ENCODE data around the gene FCHSD2. TPM values are rescaled to one million over a fixed set of nuclear protein-coding genes. Genes with fewer than 3 reads are reported as not detected.
A peak's percentile ranks its signal among the peaks of the same experiment; 100 is the strongest.
"Not testable (repeated sequence)": the region's sequence is repeated elsewhere in the genome, so short reads cannot be mapped to it uniquely, and the experiment has no call there.

FCHSD2 gene
- polyA plus RNA-seq, 5 donors: 37.4 to 51.9 (median 48.5) TPM

DNA sequence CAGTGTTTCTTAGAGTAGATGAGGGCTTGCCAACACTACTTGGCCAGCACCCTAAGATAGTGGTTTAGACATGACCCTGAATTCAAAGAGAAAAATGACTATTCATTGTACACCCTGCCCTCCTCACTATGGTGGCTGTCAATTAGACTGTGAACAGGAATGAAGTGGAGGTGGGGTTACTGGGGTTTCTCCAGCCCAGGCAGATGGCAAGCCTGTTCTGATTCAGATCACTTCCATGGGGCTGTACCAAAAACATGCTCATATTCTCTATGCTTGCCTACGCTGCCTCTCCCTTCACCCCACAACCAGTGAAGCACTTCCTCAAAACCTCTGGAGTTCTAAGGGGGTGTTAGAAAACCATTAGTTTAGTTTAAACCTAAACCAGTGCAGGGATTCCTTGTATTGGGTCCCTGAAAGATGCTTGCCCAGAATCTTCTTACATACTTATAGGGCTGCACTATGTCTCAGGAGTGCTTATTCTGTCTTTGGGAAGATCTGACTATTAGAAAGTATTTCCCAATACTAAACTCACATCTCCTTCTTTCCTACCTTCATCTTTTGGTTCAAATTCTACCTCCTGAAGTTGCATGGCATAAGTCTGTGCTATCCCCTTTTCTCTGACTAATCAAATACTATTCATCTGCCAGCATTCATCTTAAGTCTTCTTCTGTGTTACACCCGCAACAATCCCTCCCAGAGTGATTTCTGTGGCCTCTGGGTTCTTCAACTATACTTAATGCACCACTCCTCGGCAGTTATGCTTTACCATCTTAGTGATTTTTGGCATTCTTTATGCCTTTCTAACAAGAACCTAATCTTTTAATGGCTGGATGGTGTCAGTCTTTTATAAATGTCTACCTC, 256.1 kb downstream of the FCHSD2 start:
- DNase-seq: no peak

DNA sequence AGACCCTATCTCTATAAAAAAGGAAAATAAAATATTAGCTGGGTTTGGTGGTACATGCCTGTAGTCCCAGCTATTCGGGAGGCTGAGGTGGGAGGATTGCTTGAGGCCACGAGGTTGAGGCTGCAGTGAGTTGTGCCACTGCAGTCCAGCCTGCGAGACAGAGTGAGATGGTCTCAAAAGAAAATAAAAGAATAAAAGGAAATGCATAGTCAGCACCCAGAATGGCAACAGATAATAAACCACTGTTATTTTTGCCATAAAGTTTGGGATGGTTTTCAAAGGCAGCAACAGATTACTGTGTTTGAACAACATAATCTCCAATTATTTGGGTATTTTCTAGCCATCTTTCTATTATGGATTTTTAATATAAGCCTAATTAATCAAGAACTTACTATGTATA, 266.0 kb downstream of the FCHSD2 start:
- no peak for DNase-seq

DNA sequence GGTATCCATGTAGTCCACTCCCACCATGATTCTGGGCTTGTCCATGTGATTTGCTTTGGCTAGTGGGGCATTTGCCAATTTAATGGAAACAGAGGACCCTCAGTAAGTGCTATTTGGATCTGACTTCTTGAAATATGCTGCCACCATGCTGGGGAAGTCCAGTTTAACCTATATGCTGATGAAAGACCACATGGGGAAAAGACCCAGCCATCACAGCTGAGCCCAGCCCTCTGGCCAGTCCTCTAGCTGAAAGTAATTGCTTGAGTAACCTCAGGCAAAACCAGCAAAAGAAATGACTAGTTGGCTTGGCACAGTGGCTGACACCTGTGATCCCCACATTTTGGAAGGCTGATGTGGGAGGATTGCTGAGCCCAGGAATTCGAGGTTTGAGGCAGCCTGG, 266.4 kb downstream of the FCHSD2 start:
- DNase-seq: no peak

DNA sequence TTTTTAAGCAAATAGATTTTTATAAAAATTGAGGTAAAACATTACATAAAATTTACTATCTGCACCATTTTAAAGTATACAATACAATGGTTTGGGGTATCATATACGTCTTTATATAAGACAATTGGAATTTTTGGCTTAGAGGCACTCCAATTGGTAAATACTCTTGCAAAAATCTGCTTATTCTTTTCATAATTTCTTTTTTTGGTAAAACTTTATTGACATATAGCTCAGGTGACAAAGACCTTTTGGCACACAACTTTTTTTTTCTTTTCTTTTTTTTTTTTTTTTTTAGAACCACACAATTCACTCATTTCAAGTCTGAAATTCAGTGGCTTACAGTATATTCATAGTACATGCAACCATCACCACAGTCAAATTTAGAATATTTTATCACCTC, 270.1 kb downstream of the FCHSD2 start:
- no peak for DNase-seq

DNA sequence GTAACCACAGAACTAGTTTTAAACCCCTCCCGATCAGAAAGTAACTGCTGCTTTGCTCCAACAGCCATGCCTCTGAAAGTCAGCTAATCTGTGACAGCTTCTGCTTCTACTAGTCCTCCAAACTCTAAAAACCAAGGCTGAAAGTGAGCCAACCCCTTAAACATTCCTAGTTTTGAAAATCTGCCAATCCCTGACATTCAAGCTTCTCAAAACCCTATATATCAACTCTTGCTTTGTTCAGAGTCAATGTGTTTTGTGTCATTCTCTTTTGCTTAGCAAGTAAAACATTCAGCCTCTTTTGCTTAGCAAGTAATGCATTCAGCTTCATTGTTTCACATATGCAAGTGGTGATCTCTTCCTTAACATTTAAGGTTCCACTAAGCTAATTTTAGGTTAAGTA, 271.0 kb downstream of the FCHSD2 start:
- peak in 1 of 2 donors; percentile 46 for DNase-seq

DNA sequence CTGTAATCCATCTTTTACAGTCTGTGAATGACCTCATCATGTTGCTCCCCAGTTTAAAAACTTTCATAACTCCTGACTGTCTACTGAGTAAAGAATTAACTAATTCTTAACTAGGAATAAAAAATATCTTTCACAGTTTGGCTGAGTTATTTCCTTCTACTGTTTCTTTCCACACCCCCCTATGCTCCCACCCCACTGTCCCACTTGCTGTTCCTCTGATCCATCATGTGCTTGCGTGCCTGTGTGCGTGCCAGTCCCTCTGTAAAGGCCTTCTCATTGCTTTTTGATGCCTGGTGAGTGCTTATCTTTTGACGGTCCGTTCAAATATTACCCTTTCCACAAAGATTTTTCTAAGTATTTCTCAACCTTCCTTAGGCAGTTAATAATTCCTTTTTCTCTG, 272.3 kb downstream of the FCHSD2 start:
- no peak for DNase-seq

DNA sequence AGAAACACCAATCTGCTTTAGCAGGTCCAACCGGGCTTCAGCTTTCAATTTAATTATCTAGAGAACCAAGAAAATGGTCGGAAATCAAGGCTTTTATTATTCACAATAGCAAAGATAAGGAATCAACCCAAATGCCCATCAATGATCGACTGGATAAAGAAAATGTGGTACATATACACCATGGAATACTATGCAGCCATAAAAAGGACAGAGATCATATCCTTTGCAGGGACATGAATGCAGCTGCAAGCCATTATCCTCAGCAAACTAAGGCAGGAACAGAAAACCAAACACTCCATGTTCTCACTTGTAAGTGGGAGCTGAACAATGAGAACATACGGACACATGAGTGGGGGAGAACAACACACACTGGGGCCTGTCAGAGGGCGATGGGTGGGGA, 274.1 kb downstream of the FCHSD2 start:
- no peak for DNase-seq

DNA sequence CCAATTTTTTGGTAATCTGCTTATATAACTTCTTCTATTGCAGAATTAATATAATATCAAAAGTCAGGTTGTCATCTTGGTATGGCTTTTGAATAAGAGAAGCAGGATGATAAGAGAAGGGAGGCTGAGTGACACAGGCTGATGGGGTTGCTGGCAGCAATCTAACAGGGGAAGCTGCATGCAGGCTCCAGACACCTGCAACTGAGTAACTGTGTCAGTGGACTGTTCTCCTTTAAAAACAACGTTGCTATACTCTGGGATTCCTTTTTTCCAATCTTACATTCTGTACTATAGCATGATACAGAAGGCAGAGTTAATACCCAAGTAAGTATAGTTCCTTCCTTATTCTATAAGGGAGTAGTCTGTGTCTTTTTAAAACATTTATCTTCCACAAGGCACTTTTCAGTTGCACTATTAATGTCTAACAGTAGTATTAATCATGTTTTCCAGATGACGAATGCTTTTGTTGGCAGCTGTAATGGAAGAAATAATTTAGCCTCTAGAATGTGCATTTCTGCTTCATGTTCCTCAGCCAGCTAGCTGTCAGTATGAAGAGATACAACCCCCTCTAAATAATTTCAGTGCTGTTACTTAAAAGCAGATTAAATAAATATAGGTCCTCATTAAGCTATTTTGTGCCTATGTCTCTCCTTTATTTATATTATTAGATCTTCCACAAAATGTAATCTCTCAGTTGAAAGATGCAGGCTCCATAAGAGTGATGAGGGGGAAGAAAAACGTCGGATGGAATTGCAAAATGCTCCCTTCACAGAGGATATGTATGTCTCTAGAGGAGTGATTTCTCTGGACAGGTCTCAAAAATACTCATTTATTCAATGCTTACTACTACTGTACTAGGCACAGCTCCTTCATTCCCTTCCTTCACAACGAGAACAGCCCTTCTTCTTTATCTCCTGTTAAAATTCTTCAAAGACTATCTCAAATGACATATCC, 277.1 kb downstream of the FCHSD2 start:
- no peak for DNase-seq

DNA sequence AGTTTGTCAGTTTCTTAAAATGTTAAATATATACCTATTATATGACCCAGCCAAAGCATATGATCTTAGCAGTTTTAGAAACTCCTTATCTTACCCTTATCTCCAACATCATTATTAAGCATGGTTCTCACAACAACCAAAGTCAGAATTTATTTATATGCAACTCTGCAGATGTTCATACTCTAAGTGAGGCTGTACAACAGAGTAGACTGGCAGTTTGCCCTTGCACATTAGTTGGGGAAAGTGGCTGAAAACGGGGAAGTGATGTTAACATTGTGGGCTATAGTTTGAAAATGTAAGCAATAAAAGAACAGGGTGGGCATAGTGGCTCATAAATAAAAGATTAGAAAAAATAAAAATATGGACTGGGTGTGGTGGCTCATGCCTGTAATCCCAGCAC, 278.2 kb downstream of the FCHSD2 start:
- DNase-seq: no peak

DNA sequence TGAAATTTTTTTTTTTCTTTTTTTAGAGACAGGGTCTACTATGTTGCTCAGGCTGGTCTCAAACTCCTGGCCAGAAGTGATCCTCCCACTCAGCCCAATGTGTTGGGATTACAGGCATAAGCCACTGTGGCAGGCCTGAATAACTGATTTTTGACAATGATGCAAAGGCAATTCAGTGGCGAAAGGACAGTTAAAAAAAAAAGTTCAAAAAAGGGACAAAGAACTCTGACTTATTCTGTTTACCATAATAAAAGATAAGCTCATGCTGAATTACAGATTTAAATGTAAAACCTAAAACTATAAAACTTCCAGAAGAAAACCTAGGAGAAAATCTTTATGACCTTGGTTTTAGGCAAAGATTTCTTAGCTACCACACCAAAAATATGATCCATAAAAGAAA, 279.0 kb downstream of the FCHSD2 start:
- DNase-seq: no peak

DNA sequence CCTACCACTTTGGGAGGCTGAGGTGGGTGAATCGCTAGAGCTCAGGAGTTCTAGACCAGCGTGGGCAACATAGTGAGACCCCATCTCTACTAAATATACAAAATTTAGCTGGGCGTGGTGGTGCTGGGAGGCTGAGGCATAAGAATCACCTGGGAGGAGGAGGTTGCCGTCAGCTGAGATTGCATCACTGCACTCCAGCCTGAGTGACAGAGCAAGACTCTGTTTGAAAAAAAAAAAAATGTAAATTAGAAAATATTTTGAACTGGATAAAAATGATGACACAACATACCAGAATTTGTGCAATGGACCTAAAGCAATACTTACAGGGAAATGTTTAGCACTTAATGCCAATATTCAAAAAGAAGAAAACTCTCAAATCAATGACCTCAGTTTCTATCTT, 281.5 kb downstream of the FCHSD2 start:
- no peak for DNase-seq

DNA sequence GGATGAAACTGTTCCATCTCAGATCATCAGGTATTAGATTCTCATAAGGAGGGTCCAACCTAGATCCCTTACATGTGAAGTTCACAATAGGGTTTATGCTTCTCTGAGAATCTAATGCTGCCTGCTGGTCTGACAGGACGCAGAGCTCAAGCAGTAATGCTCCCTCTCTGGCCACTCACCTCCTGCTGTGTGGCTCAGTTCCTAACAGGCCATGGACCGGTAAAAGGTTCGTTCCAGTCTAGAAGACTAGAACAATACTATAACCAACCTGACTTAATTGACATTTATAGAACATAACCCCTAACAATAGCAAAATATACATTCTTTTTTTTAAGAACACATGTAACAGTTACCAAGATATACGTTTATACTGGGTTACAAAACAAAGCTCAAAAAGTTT, 282.1 kb downstream of the FCHSD2 start:
- DNase-seq: no peak

DNA sequence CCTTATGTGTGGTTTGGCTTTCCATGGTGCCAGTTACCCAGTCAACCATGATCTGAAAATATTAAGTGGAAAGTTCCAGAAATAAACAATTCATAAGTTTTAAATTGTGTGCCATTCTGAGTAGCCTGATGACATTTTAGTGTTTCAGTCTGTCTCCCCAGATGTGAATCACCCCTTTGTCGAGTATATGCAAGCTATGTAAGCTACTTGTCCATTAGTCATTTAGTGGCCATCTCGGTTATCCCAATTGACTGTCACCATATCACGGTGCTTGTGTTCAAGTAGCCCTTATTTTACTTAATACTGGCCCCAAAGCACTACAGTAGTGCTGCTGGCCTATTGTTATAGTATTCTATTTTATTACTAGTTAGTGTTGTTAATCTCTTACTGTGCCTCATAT, 283.0 kb downstream of the FCHSD2 start:
- no peak for DNase-seq

DNA sequence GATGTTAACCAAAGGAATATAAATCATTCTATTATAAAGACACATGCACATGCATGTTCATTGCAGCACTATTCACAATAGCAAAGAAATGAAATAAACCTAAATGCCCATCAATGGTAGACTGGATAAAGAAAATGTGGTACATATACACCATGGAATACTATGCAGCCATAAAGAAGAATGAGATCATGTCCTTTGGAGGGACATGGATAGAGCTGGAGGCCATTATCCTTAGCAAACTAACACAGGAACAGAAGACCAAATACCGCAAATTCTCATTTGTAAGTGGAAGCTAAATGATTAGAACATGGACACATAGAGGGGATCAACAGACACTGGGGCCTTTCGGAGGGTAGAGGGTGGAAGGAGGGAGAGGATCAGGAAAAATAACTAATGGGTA, 283.9 kb downstream of the FCHSD2 start:
- not testable (repeated sequence) for DNase-seq

DNA sequence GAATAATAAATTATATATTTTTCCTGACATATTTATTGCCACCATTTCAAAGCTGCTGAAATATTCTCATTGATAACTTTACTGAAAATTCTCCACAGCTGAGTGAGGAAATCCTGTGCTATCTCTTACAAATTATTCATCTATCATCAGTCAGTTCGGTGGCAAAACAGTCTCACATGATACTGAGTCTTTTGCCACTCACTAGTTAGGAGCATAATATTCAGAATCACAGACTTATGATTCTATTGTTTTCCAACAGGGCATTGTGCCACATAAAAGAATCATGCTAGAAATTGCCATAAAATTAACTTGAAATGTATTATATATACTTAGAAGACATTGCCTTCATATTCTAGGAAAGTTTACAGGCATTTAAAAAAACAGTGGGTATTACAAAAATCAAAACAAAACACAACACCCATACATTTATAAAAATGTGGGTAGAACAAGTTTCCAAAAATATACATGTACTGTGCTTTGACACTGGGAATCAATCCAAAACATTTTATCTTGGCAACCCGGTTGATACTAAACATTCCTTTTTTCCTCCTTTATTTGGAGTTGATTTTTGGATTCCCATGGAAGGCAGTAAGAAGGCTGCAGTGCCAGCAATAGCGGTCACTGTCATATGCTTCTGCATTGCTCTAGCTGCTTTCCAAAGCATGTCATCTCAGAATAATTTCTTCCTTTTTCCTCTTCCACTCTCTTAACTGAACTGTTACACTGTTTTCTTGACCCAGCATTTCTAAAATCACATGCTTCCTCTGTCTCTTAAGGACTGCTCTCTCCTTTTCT, 285.4 kb downstream of the FCHSD2 start:
- no peak for DNase-seq

DNA sequence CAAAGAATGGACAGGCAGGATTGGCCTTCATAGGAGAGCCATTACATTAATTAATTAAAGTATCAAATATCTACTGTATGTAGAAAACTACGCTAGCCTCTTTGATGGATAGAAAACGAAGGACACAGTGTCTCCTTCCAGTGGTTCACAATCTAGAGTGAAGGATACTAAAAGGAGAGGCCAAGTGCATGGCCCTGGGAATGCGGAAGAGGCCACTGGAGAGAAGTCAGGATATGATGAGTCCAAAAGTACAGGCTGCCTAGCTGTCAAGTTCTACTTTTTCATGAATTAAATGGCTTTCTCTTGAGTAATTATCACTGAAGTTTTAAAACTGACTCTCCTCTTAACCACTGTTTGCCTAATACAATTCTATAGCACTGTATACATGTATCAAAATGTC, 286.1 kb downstream of the FCHSD2 start:
- no peak for DNase-seq

DNA sequence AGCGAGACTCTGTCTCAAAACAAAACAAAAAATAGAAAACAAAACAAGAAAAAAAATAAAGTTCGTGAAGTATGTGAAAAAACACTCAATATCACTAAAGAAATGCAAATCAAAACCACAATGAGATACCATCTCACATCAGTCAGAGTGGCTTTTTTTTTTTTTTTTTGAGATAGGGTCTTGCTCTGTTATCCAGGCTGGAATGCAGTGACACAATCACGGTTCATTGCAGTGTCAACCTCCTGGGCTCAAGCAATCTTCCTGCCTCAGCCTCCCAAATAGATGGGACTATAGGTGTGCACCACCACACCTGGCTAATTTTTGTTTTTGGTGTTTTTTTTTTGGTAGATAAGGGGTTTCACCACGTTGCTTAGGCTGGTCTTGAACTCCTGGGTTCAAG, 290.4 kb downstream of the FCHSD2 start:
- no peak for DNase-seq

DNA sequence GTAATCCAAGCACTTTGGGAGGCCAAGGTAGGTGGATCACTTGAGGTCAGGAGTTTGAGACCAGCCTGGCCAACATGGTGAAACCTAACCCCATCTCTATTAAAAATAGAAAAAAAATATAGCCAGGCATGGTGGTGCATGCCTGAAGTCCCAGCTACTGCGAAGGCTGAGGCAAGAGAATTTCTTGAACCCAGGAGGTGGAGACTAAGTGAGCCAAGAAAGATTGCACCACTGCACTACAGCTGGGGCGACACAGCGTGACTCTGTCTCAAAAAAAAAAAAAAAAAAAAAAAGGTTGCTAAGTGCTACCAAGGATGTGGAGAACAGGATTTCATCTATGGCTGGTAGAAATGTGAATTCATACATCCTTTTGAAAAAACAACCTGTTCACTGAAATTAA, 291.3 kb downstream of the FCHSD2 start:
- no peak for DNase-seq

DNA sequence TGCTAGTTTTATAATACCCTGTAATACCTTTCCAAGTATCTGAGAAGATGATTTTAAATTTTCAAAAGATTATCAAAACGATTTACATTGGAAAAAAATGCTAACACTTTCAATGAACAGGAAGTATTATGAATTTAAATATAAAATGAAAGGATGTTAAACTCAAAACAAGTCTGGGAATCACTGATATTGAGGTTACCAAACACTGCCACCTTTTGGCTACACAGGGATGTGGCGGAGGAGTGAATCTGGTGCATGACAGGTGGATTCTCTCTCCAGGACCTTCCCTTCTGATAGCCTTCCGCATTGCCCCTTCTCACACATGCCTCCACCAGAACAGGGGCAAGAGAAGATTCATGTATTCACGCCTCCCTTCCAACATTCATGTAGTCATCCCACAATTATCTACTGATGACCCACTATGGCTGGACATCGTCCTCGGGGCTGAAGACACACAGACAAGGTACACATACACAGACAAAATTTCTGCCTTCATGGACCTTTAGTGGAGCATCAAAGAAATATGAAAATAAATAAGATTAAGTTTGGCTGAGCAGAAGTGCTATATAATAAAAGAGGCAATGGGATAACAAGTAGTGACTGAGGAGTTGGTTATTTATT, 293.2 kb downstream of the FCHSD2 start:
- no peak for DNase-seq

DNA sequence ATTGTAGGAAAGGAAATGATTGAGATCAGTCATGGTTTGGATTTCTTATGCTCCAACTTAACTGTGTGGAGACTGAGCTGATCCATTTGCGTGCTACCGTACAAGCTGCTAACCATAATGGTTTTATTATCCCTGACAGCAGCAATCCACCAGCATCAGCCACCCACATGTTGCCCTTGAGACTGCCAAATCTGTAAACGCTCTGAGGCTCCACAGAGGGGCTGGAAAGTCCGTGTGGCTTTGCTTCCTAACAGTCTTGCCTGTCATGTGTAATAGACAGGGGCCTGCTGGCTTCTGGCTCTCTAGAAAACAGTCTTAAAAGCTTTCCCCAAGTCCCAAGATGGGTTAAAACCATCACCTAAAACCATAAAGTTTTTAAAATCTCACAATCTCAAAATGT, 297.8 kb downstream of the FCHSD2 start:
- peak; percentile 85 to 88 for DNase-seq

DNA sequence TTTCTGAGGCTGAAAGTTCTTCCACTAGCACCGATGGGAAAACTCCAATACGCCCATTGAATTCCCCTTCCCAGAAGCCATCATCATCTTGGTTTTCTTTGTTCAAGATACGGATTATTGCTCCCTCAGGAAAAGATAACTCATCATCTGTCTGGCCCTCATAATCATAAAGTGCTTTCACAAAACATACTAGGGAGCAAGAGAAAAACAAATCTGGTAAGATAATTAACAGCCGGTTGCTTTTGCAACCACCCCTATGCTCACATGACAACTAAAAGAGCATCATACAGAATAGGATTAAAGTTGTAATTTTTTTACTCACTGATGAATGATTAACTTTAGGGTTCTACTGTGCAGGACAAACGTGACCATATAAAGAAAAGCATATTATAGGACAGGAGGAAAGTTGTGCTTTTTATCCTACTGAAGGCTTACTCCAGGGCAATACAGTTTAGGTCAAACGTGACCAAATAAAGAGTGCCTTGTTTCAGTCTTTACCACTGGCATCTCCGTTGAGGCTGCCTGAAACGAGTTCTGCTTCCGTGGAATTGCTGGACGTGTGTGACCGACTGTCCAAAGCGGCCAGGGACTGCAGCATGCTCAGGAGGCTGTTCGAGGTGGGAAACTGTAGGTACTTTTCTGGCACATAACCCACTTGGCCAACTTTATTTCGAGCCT, 299.3 kb downstream of the FCHSD2 start:
- DNase-seq: no peak

Data from right lung (tissue), 5 donors.